ENCODE results near the gene PHLDB3. TPM values are rescaled to one million over a fixed set of nuclear protein-coding genes. Genes with fewer than 3 reads are reported as not detected.

The PHLDB3 gene
- total and polyA plus RNA-seq, 2 of the 13 experiments (the other 11 are each of a cell fraction or from before 2014, with no cell fraction given) = 11.3 to 14.5 TPM

- TF ChIP-seq NFATC3 (CRISPR knock-in tag; IDR thresholded peaks at IDR 0.05) = no peak
- TF ChIP-seq IRX3 (CRISPR knock-in tag; IDR thresholded peaks at IDR 0.05; ENCODE audit: borderline replicate concordance, low read depth) = no peak
- TF ChIP-seq GABPA (IDR thresholded peaks at IDR 0.05; ENCODE audit: low read depth, low read length) = no peak
- no peak for TF ChIP-seq GABPA (CRISPR knock-in tag; IDR thresholded peaks at IDR 0.05; ENCODE audit: low read depth)
- TF ChIP-seq ZNF292 (CRISPR knock-in tag; IDR thresholded peaks at IDR 0.05; ENCODE audit: borderline replicate concordance, low read depth) = no peak
- no peak for TF ChIP-seq TEF (CRISPR knock-in tag; IDR thresholded peaks at IDR 0.05)
- TF ChIP-seq ATF2 (CRISPR knock-in tag; IDR thresholded peaks at IDR 0.05) = no peak
- no peak for TF ChIP-seq NFRKB (IDR thresholded peaks at IDR 0.05)
- TF ChIP-seq ZBTB4 (CRISPR knock-in tag; IDR thresholded peaks at IDR 0.05; ENCODE audit: borderline replicate concordance) = no peak
- TF ChIP-seq ZNF17 (CRISPR knock-in tag; IDR thresholded peaks at IDR 0.05) = no peak
- no peak for TF ChIP-seq ZNF451 (CRISPR knock-in tag; IDR thresholded peaks at IDR 0.05)
- TF ChIP-seq MXD4 (CRISPR knock-in tag; IDR thresholded peaks at IDR 0.05) = no peak
- no peak for TF ChIP-seq ZNF749 (CRISPR knock-in tag; IDR thresholded peaks at IDR 0.05; ENCODE audit: borderline replicate concordance)
- no peak for TF ChIP-seq ZNF484 (CRISPR knock-in tag; IDR thresholded peaks at IDR 0.05; ENCODE audit: borderline replicate concordance, low read depth)
- no peak for TF ChIP-seq ZBTB25 (CRISPR knock-in tag; IDR thresholded peaks at IDR 0.05)
- TF ChIP-seq FOXP1 (IDR thresholded peaks at IDR 0.05) = no peak
- TF ChIP-seq FOXP1 (CRISPR knock-in tag; IDR thresholded peaks at IDR 0.05) = no peak
- no peak for TF ChIP-seq ZBTB46 (CRISPR knock-in tag; IDR thresholded peaks at IDR 0.05; ENCODE audit: borderline replicate concordance)
- TF ChIP-seq HNRNPLL (IDR thresholded peaks at IDR 0.05; ENCODE audit: low read depth, low read length, poor library complexity, severe bottlenecking) = peak; percentile 99
- no peak for TF ChIP-seq HIVEP1 (CRISPR knock-in tag; IDR thresholded peaks at IDR 0.05)
- no peak for TF ChIP-seq CERS6 (CRISPR knock-in tag; IDR thresholded peaks at IDR 0.05)
- no peak for TF ChIP-seq SMAD3 (CRISPR knock-in tag; IDR thresholded peaks at IDR 0.05)
- no peak for TF ChIP-seq REL (CRISPR knock-in tag; conservative IDR thresholded peaks at IDR 0.05)
Observed at GRCh38 chr19:43532962-43533545, 28.5 kb upstream of the PHLDB3 start, which contains the start of gene ZNF575 (continued).
